ENCODE data around the gene CROT.

The CROT gene

GRCh38 chr7:87413951-87414793 is 68.7 kb downstream of the CROT start:
- Histone ChIP-seq H3K27ac (ENCODE audit: low read length) (no peak overlapping the region), H3K4me3 (ENCODE audit: low read length) (no peak overlapping the region), H3K9ac (ENCODE audit: low read length) (no peak overlapping the region), H3K27me3 (ENCODE audit: low read depth, low read length) (no peaks in the 10 kb centered on the region), H4K20me1 (ENCODE audit: insufficient read depth, low read length) (no peaks in the 10 kb centered on the region), H2AFZ (ENCODE audit: low read depth, low read length) (no peak overlapping the region), H3K4me1 (ENCODE audit: low read length) (no peaks in the 10 kb centered on the region), H3K36me3 (replicated peaks; ENCODE audit: low read depth, low read length) (no peaks in the 10 kb centered on the region), H3K4me2 (ENCODE audit: low read length) (no peak overlapping the region), H3K79me2 (ENCODE audit: low read length) (no peaks in the 10 kb centered on the region), H3K9me3 (ENCODE audit: insufficient read depth, low read length) (no peaks in the 10 kb centered on the region)
- TF ChIP-seq, protein P1, sequence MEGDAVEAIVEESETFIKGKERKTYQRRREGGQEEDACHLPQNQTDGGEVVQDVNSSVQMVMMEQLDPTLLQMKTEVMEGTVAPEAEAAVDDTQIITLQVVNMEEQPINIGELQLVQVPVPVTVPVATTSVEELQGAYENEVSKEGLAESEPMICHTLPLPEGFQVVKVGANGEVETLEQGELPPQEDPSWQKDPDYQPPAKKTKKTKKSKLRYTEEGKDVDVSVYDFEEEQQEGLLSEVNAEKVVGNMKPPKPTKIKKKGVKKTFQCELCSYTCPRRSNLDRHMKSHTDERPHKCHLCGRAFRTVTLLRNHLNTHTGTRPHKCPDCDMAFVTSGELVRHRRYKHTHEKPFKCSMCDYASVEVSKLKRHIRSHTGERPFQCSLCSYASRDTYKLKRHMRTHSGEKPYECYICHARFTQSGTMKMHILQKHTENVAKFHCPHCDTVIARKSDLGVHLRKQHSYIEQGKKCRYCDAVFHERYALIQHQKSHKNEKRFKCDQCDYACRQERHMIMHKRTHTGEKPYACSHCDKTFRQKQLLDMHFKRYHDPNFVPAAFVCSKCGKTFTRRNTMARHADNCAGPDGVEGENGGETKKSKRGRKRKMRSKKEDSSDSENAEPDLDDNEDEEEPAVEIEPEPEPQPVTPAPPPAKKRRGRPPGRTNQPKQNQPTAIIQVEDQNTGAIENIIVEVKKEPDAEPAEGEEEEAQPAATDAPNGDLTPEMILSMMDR (IDR thresholded peaks at IDR 0.05; ENCODE audit: low read depth, low read length): no peak
- no peak for TF ChIP-seq EZH2phosphoT487 (IDR thresholded peaks at IDR 0.05; ENCODE audit: low read depth)

GRCh38 chr7:87414794-87415188 is 69.3 kb downstream of the CROT start:
- Histone ChIP-seq H3K4me2 (ENCODE audit: low read length) (no peak overlapping the region), H3K4me1 (ENCODE audit: low read length) (no peaks in the 10 kb centered on the region), H3K4me3 (ENCODE audit: low read length) (no peak overlapping the region), H3K36me3 (replicated peaks; ENCODE audit: low read depth, low read length) (no peaks in the 10 kb centered on the region), H3K79me2 (ENCODE audit: low read length) (no peaks in the 10 kb centered on the region), H3K27ac (ENCODE audit: low read length) (no peak overlapping the region), H2AFZ (ENCODE audit: low read depth, low read length) (no peak overlapping the region), H3K27me3 (ENCODE audit: low read depth, low read length) (no peaks in the 10 kb centered on the region), H3K9me3 (ENCODE audit: insufficient read depth, low read length) (no peaks in the 10 kb centered on the region), H4K20me1 (ENCODE audit: insufficient read depth, low read length) (no peaks in the 10 kb centered on the region), H3K9ac (ENCODE audit: low read length) (no peak overlapping the region)
- no peak for TF ChIP-seq EZH2phosphoT487 (IDR thresholded peaks at IDR 0.05; ENCODE audit: low read depth)
- TF ChIP-seq, protein P1 (IDR thresholded peaks at IDR 0.05; ENCODE audit: low read depth, low read length): no peak

DNA sequence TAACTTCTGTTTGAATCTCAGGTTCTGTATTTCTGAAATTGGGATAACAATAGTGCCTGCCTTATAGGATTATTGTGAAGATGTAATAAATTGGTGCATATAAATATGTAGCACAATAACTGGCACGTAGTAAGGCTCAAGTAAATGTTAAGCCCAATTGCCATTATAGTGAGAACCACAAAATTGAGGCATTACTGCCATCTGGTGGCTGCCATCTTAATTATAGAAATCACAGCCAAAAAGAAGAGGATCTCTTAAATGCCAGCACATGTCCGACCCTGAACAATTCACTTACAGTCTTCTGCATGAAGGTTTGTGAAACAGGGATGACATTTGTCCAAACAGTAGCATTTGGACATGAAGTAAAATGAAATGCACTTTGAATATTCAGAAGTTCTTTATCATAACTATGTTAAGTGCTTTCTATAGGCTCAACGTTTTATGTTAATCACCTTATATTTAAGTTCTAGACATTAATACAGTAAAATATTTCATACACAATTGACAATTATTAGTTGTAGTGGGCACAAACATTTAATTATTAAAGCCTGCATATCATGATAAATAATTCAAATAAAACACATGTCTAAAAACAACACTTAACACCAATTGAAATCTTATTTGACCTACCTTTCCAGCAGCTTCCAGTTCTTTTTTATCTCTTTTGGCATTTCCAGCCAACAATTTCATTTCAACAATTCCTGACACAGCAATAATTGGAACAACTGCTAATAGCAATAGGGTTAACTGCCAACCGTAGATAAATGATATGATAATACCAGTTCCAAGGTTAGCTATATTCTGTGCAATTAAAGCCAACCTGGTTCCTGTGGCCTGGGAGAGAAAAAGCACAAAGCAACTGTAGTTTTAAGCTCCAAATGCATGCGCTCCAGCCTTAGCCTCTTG is 71.5 kb downstream of the CROT start:
- Histone ChIP-seq H3K4me1 (ENCODE audit: low read length) (no peaks in the 10 kb centered on the region), H3K9ac (ENCODE audit: low read length) (no peak overlapping the region), H3K9me3 (ENCODE audit: insufficient read depth, low read length) (no peaks in the 10 kb centered on the region), H3K27ac (ENCODE audit: low read length) (no peak overlapping the region), H3K79me2 (ENCODE audit: low read length) (no peaks in the 10 kb centered on the region), H3K4me2 (ENCODE audit: low read length) (no peak overlapping the region), H3K27me3 (ENCODE audit: low read depth, low read length) (no peaks in the 10 kb centered on the region), H3K36me3 (replicated peaks; ENCODE audit: low read depth, low read length) (no peaks in the 10 kb centered on the region), H4K20me1 (ENCODE audit: insufficient read depth, low read length) (no peaks in the 10 kb centered on the region), H2AFZ (ENCODE audit: low read depth, low read length) (no peak overlapping the region), H3K4me3 (ENCODE audit: low read length) (no peak overlapping the region)
- TF ChIP-seq EZH2phosphoT487 (IDR thresholded peaks at IDR 0.05; ENCODE audit: low read depth): no peak
- TF ChIP-seq, protein P1 (IDR thresholded peaks at IDR 0.05; ENCODE audit: low read depth, low read length): peak; percentile 80

DNA sequence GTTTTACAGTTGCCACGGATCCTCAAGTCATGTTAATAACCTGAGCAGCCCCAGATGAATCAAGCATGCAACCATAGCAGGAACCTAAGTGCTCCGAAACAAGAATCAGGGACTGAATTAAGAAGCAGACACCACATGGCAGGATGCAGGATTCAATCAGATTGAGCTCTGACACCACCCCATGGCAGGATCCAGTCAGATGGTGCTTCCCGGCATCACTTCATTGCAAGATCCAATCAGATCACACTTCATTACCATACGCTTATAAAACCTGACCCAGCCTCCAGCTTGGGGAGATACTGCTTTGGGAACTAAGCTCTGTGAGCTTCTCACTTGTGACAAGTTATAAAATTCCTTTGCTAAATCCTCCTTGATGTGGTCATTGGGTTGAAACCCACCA is 74.7 kb downstream of the CROT start:
- Histone ChIP-seq H3K4me3 (ENCODE audit: low read length) (no peak overlapping the region), H2AFZ (ENCODE audit: low read depth, low read length) (no peak overlapping the region), H3K9ac (ENCODE audit: low read length) (no peak overlapping the region)

More for the DNA sequence above, 74.7 kb downstream of the CROT start:
- Histone ChIP-seq H3K4me2 (ENCODE audit: low read length) (no peak overlapping the region), H3K4me1 (ENCODE audit: low read length) (no peaks in the 10 kb centered on the region), H3K79me2 (ENCODE audit: low read length) (no peaks in the 10 kb centered on the region), H3K9me3 (ENCODE audit: insufficient read depth, low read length) (no peaks in the 10 kb centered on the region), H3K27ac (ENCODE audit: low read length) (no peak overlapping the region), H3K36me3 (replicated peaks; ENCODE audit: low read depth, low read length) (no peaks in the 10 kb centered on the region), H3K27me3 (ENCODE audit: low read depth, low read length) (no peaks in the 10 kb centered on the region), H4K20me1 (ENCODE audit: insufficient read depth, low read length) (no peaks in the 10 kb centered on the region)
- TF ChIP-seq, protein P1 (IDR thresholded peaks at IDR 0.05; ENCODE audit: low read depth, low read length): no peak
- TF ChIP-seq EZH2phosphoT487 (IDR thresholded peaks at IDR 0.05; ENCODE audit: low read depth): no peak

Measured in OCI-LY3 (cell line).